ENCODE results near the gene TCEA3.

The TCEA3 gene

GRCh38 chr1:23424293-23425192 lies at the start of gene TCEA3:
TCEA3 (minus strand) TSS chr1:23424748; CDS start chr1:23424633, 115 bp downstream.
- peak; percentile 72 for DNase-seq (ENCODE audit: low spot score)

- DNase-seq (ENCODE audit: low spot score): peak; percentile 26
These were observed 48.7 kb upstream of the TCEA3 start for GRCh38 chr1:23473037-23473800.

- DNase-seq (ENCODE audit: low spot score): no peak
These were observed 47.9 kb upstream of the TCEA3 start for GRCh38 chr1:23472351-23473036.

GRCh38 chr1:23471473-23472075 lies 47.0 kb upstream of the TCEA3 start:
- no peak for DNase-seq (ENCODE audit: low spot score)

- DNase-seq (ENCODE audit: low spot score): peak; percentile 70
These were observed 45.9 kb upstream of the TCEA3 start for GRCh38 chr1:23470282-23471070.

- no peak for DNase-seq (ENCODE audit: low spot score)
These were observed 44.9 kb upstream of the TCEA3 start for GRCh38 chr1:23469372-23469982.

GRCh38 chr1:23466423-23466989 lies 42.0 kb upstream of the TCEA3 start:
- no peak for DNase-seq (ENCODE audit: low spot score)

GRCh38 chr1:23463286-23463685 lies 38.7 kb upstream of the TCEA3 start:
- DNase-seq (ENCODE audit: low spot score): no peak

GRCh38 chr1:23462766-23463165 lies 38.2 kb upstream of the TCEA3 start:
- no peak for DNase-seq (ENCODE audit: low spot score)

GRCh38 chr1:23461050-23461449 lies 36.5 kb upstream of the TCEA3 start:
- no peak for DNase-seq (ENCODE audit: low spot score)

- DNase-seq (ENCODE audit: low spot score): no peak
These were observed 36.0 kb upstream of the TCEA3 start for GRCh38 chr1:23460519-23460918.

GRCh38 chr1:23459338-23459757 lies 34.8 kb upstream of the TCEA3 start:
- DNase-seq (ENCODE audit: low spot score): no peak

GRCh38 chr1:23456226-23456625 lies 31.7 kb upstream of the TCEA3 start:
- no peak for DNase-seq (ENCODE audit: low spot score)

GRCh38 chr1:23453455-23454000 lies 29.0 kb upstream of the TCEA3 start:
- DNase-seq (ENCODE audit: low spot score): no peak

GRCh38 chr1:23452011-23452411 lies 27.5 kb upstream of the TCEA3 start:
- peak; percentile 68 for DNase-seq (ENCODE audit: low spot score)

- no peak for DNase-seq (ENCODE audit: low spot score)
These were observed 26.9 kb upstream of the TCEA3 start for GRCh38 chr1:23451441-23451840.

GRCh38 chr1:23450894-23451293 lies 26.3 kb upstream of the TCEA3 start:
- DNase-seq (ENCODE audit: low spot score): no peak

- DNase-seq (ENCODE audit: low spot score): no peak
These were observed 25.4 kb upstream of the TCEA3 start for GRCh38 chr1:23449958-23450357.

GRCh38 chr1:23449306-23449705 lies 24.8 kb upstream of the TCEA3 start:
- DNase-seq (ENCODE audit: low spot score): no peak

- DNase-seq (ENCODE audit: low spot score): no peak
These were observed 24.3 kb upstream of the TCEA3 start for GRCh38 chr1:23448846-23449245.
